Measurements from ENCODE around the gene UBE2C.

The UBE2C gene

GRCh38 chr20:45833883-45834796 is 21.7 kb downstream of the UBE2C start:
- peak; percentile 69 for DNase-seq

- no peak for DNase-seq
Measured at GRCh38 chr20:45834797-45835161, 22.3 kb downstream of the UBE2C start.

- no peak for DNase-seq
Measured at GRCh38 chr20:45835329-45835765, 22.9 kb downstream of the UBE2C start.

- DNase-seq, result no peak
Measured at GRCh38 chr20:45835825-45836224, 23.4 kb downstream of the UBE2C start.

- no peak for DNase-seq
Measured at GRCh38 chr20:45836841-45837240, 24.4 kb downstream of the UBE2C start.

- no peak for DNase-seq
Measured at GRCh38 chr20:45840700-45841198, 28.3 kb downstream of the UBE2C start.

GRCh38 chr20:45841407-45842129 is 29.1 kb downstream of the UBE2C start:
- no peak for DNase-seq

GRCh38 chr20:45842169-45842812 is 29.8 kb downstream of the UBE2C start:
- DNase-seq, result no peak

GRCh38 chr20:45843506-45843905 is 31.1 kb downstream of the UBE2C start:
- DNase-seq, result no peak

GRCh38 chr20:45845452-45845851 is 33.0 kb downstream of the UBE2C start:
- no peak for DNase-seq

GRCh38 chr20:45848421-45848820 is 36.0 kb downstream of the UBE2C start:
- DNase-seq, result no peak

GRCh38 chr20:45848969-45849582 is 36.6 kb downstream of the UBE2C start:
- DNase-seq, result no peak

GRCh38 chr20:45850238-45850637 is 37.8 kb downstream of the UBE2C start:
- no peak for DNase-seq

GRCh38 chr20:45850926-45851325 is 38.5 kb downstream of the UBE2C start:
- no peak for DNase-seq

- no peak for DNase-seq
Measured at GRCh38 chr20:45851501-45851900, 39.1 kb downstream of the UBE2C start.

GRCh38 chr20:45852326-45852725 is 39.9 kb downstream of the UBE2C start:
- no peak for DNase-seq

- no peak for DNase-seq
Measured at GRCh38 chr20:45853484-45853883, 41.0 kb downstream of the UBE2C start.

- peak; percentile 93 for DNase-seq
Measured at GRCh38 chr20:45857114-45857881, 44.9 kb downstream of the UBE2C start, which contains the start of the genes ACOT8 and ZSWIM3. Gene ACOT8, minus strand, starts transcription at chr20:45857392. Its CDS starts 77 bp downstream, at chr20:45857315. Gene ZSWIM3, plus strand, starts transcription at chr20:45857614. Its CDS starts 212 bp downstream, at chr20:45857826.

GRCh38 chr20:45857882-45858216 is 45.4 kb downstream of the UBE2C start:
- DNase-seq, result peak; percentile 54

- DNase-seq, result no peak
Measured at GRCh38 chr20:45859916-45860315, 47.5 kb downstream of the UBE2C start.

GRCh38 chr20:45860560-45861220 is 48.2 kb downstream of the UBE2C start:
- no peak for DNase-seq

Data from CD4-positive, alpha-beta T cell treated with Interleukin-6 for 4 hours (primary cell).